Measurements from ENCODE around the gene USP20. TPM values are rescaled to one million over a fixed set of nuclear protein-coding genes. Genes with fewer than 3 reads are reported as not detected.

Gene USP20
- total RNA-seq, 1 experiment from 2014 or later, result 14.4 TPM

- POLR2A ChIA-PET, result no interaction called here
- intact Hi-C loops (cut with micrococcal nuclease; ENCODE audit: unreplicated experiment) (no loop called here), in situ Hi-C loops (cut with HindIII; ENCODE audit: low pct_unique_long_range_greater_than_20kb, low sequenced_read_pairs) (no loop called here)
- ATAC-seq (no peak), DNase-seq (ENCODE audit: low read depth, low spot score) (no peak)
- Histone ChIP-seq H3K9me3 (ENCODE audit: control insufficient read depth, insufficient read depth, low read depth, low read length) (no peaks in the 10 kb centered on the region), H3K27me3 (ENCODE audit: control insufficient read depth, insufficient read depth, low read length) (no peaks in the 10 kb centered on the region), H3K4me1 (ENCODE audit: control insufficient read depth, insufficient read depth, low read length) (no peaks in the 10 kb centered on the region), H3K4me3 (ENCODE audit: low read depth in 2 of 2, low read length in 2 of 2) (no peak overlapping the region), H3K36me3 (ENCODE audit: control insufficient read depth, insufficient read depth, low read length) (no peaks in the 10 kb centered on the region; the same call in 1 of the 2 replicates), H3K27ac (ENCODE audit: low read length) (no peak overlapping the region)
- TF ChIP-seq SIN3A (IDR thresholded peaks at IDR 0.05; ENCODE audit: borderline replicate concordance, insufficient read depth, low read depth, low read length) (no peak), TCF7L2 (IDR thresholded peaks at IDR 0.05; ENCODE audit: low read depth, low read length) (no peak), POLR2AphosphoS5 (IDR thresholded peaks at IDR 0.05; ENCODE audit: low read depth, low read length) (no peak)
- TF ChIP-seq, protein P1, sequence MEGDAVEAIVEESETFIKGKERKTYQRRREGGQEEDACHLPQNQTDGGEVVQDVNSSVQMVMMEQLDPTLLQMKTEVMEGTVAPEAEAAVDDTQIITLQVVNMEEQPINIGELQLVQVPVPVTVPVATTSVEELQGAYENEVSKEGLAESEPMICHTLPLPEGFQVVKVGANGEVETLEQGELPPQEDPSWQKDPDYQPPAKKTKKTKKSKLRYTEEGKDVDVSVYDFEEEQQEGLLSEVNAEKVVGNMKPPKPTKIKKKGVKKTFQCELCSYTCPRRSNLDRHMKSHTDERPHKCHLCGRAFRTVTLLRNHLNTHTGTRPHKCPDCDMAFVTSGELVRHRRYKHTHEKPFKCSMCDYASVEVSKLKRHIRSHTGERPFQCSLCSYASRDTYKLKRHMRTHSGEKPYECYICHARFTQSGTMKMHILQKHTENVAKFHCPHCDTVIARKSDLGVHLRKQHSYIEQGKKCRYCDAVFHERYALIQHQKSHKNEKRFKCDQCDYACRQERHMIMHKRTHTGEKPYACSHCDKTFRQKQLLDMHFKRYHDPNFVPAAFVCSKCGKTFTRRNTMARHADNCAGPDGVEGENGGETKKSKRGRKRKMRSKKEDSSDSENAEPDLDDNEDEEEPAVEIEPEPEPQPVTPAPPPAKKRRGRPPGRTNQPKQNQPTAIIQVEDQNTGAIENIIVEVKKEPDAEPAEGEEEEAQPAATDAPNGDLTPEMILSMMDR (IDR thresholded peaks at IDR 0.05), result no peak
- TF ChIP-seq, protein P2, sequence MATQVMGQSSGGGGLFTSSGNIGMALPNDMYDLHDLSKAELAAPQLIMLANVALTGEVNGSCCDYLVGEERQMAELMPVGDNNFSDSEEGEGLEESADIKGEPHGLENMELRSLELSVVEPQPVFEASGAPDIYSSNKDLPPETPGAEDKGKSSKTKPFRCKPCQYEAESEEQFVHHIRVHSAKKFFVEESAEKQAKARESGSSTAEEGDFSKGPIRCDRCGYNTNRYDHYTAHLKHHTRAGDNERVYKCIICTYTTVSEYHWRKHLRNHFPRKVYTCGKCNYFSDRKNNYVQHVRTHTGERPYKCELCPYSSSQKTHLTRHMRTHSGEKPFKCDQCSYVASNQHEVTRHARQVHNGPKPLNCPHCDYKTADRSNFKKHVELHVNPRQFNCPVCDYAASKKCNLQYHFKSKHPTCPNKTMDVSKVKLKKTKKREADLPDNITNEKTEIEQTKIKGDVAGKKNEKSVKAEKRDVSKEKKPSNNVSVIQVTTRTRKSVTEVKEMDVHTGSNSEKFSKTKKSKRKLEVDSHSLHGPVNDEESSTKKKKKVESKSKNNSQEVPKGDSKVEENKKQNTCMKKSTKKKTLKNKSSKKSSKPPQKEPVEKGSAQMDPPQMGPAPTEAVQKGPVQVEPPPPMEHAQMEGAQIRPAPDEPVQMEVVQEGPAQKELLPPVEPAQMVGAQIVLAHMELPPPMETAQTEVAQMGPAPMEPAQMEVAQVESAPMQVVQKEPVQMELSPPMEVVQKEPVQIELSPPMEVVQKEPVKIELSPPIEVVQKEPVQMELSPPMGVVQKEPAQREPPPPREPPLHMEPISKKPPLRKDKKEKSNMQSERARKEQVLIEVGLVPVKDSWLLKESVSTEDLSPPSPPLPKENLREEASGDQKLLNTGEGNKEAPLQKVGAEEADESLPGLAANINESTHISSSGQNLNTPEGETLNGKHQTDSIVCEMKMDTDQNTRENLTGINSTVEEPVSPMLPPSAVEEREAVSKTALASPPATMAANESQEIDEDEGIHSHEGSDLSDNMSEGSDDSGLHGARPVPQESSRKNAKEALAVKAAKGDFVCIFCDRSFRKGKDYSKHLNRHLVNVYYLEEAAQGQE (IDR thresholded peaks at IDR 0.05; ENCODE audit: insufficient read depth in 1 of 2, low read depth in 2 of 2, low read length in 1 of 2), result no peak
- CTCF ChIA-PET, result no interaction called here
- no TSS peak for BruUV-seq (replicated peaks)
These were observed 25.1 kb upstream of the USP20 start for GRCh38 chr9:129810116-129810515.

- Histone ChIP-seq H3K36me3 (ENCODE audit: control insufficient read depth, insufficient read depth, low read length) (no peaks in the 10 kb centered on the region), H3K27me3 (ENCODE audit: control insufficient read depth, insufficient read depth, low read length) (no peaks in the 10 kb centered on the region), H3K4me1 (ENCODE audit: control insufficient read depth, insufficient read depth, low read length) (no peaks in the 10 kb centered on the region), H3K4me3 (ENCODE audit: low read depth in 2 of 2, low read length in 2 of 2) (no peak overlapping the region), H3K27ac (ENCODE audit: low read length) (no peak overlapping the region), H3K9me3 (ENCODE audit: control insufficient read depth, insufficient read depth, low read depth, low read length) (no peaks in the 10 kb centered on the region)
- ChIA-PET CTCF (no interaction called here), POLR2A (no interaction called here)
- intact Hi-C loops (cut with micrococcal nuclease; ENCODE audit: unreplicated experiment) (no loop called here), in situ Hi-C loops (cut with HindIII; ENCODE audit: low pct_unique_long_range_greater_than_20kb, low sequenced_read_pairs) (no loop called here)
- no peak for TF ChIP-seq POLR2AphosphoS5 (IDR thresholded peaks at IDR 0.05; ENCODE audit: low read depth, low read length)
- TF ChIP-seq, protein P1 (IDR thresholded peaks at IDR 0.05), result no peak
- no peak for TF ChIP-seq TCF7L2 (IDR thresholded peaks at IDR 0.05; ENCODE audit: low read depth, low read length)
- TF ChIP-seq SIN3A (IDR thresholded peaks at IDR 0.05; ENCODE audit: borderline replicate concordance, insufficient read depth, low read depth, low read length), result no peak
- TF ChIP-seq, protein P2 (IDR thresholded peaks at IDR 0.05; ENCODE audit: insufficient read depth in 1 of 2, low read depth in 2 of 2, low read length in 1 of 2), result no peak
- ATAC-seq (no peak), DNase-seq (ENCODE audit: low read depth, low spot score) (no peak)
- BruUV-seq (replicated peaks), result TSS peak; percentile 70
These were observed 24.5 kb upstream of the USP20 start for GRCh38 chr9:129810788-129811187.
